ENCODE measurements around the gene DCTD. TPM values are rescaled to one million over a fixed set of nuclear protein-coding genes. Genes with fewer than 3 reads are reported as not detected.

DCTD gene
- total and polyA plus RNA-seq, 2 of the 13 experiments (the other 11 are each of a cell fraction or from before 2014, with no cell fraction given), result 85.1 to 95.3 TPM

DNA sequence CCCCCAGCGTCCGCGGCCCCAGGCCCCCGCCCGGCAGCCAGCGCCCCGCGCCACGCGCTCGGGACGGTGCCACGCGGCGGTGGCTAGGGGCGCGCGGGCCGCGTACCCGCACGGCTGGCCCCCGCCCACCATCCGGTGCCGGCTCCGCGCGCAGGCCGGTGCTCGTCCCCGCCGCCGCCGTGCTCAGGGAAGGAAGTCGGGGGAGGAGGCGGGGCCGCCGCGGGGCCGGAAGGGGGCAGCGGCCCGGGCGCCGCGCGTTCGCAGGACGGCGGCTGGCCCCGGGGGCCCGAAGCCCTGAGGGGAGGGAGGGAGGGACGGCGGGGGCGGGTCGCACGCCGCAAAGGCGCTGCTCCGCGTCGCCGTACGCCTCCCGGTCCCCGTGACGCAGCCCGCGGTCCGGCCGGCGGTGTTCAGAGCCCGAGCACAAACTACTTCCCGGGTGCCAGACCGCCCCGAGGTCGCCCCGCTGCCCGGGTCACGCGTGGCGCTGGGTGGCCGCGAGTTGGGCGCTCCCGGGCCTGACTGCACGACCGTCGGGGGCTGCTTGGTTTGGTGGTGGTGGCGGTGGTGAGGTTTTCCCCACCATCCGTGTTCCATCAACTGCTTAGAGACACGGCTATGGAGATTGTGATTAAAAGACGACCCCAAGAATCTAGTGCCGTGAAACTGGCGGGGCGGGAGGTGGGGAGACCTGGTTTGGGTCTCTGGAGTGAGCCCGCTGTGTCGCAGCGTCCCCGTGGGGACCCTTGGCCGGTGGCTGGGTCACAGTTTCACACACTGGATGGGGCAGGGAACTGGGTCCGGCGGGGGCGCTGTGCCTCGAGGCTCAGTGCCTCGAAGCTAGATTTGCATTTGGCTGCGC lies at the start of gene DCTD (continued):
- TF ChIP-seq, protein P1, sequence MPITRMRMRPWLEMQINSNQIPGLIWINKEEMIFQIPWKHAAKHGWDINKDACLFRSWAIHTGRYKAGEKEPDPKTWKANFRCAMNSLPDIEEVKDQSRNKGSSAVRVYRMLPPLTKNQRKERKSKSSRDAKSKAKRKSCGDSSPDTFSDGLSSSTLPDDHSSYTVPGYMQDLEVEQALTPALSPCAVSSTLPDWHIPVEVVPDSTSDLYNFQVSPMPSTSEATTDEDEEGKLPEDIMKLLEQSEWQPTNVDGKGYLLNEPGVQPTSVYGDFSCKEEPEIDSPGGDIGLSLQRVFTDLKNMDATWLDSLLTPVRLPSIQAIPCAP (CRISPR knock-in tag; IDR thresholded peaks at IDR 0.05; ENCODE audit: low read depth), result no peak
- TF ChIP-seq ZBTB39 (CRISPR knock-in tag; IDR thresholded peaks at IDR 0.05) (no peak), ZNF576 (CRISPR knock-in tag; IDR thresholded peaks at IDR 0.05) (no peak), SRY (CRISPR knock-in tag; IDR thresholded peaks at IDR 0.05) (peak; percentile 72; the same call in 1 of the 2 replicates), ZNF343 (CRISPR knock-in tag; IDR thresholded peaks at IDR 0.05) (0 out of 2 replicates have a peak, but pooled peaks have one; percentile 7), ZNF33B (CRISPR knock-in tag; IDR thresholded peaks at IDR 0.05) (0 out of 2 replicates have a peak, but pooled peaks have one; percentile 22), FOXA1 (IDR thresholded peaks at IDR 0.05) (no peak), FOXA1 (CRISPR knock-in tag; IDR thresholded peaks at IDR 0.05) (0 out of 2 replicates have a peak, but pooled peaks have one; percentile 1), E2F1 (CRISPR knock-in tag; IDR thresholded peaks at IDR 0.05) (no peak), AKAP8 (CRISPR knock-in tag; IDR thresholded peaks at IDR 0.05) (no peak; the same call in 1 of the 2 replicates), MAFF (IDR thresholded peaks at IDR 0.05; ENCODE audit: low read depth, low read length) (no peak), ZNF629 (CRISPR knock-in tag; conservative IDR thresholded peaks at IDR 0.05) (no peak), SKI (IDR thresholded peaks at IDR 0.05; ENCODE audit: partially characterized antibody) (no peak), ZMYM3 (CRISPR knock-in tag; IDR thresholded peaks at IDR 0.05) (0 out of 2 replicates have a peak, but pooled peaks have one; percentile 17), ZBTB7B (CRISPR knock-in tag; IDR thresholded peaks at IDR 0.05) (peak; percentile 52; the same call in 1 of the 2 replicates), HDAC1 (CRISPR knock-in tag; IDR thresholded peaks at IDR 0.05) (peak; percentile 63; the same call in 1 of the 2 replicates), CBX1 (IDR thresholded peaks at IDR 0.05; ENCODE audit: low read depth) (no peak)
- TF ChIP-seq, protein P2, sequence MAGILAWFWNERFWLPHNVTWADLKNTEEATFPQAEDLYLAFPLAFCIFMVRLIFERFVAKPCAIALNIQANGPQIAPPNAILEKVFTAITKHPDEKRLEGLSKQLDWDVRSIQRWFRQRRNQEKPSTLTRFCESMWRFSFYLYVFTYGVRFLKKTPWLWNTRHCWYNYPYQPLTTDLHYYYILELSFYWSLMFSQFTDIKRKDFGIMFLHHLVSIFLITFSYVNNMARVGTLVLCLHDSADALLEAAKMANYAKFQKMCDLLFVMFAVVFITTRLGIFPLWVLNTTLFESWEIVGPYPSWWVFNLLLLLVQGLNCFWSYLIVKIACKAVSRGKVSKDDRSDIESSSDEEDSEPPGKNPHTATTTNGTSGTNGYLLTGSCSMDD (CRISPR knock-in tag; IDR thresholded peaks at IDR 0.05), result no peak
- TF ChIP-seq, protein P3, sequence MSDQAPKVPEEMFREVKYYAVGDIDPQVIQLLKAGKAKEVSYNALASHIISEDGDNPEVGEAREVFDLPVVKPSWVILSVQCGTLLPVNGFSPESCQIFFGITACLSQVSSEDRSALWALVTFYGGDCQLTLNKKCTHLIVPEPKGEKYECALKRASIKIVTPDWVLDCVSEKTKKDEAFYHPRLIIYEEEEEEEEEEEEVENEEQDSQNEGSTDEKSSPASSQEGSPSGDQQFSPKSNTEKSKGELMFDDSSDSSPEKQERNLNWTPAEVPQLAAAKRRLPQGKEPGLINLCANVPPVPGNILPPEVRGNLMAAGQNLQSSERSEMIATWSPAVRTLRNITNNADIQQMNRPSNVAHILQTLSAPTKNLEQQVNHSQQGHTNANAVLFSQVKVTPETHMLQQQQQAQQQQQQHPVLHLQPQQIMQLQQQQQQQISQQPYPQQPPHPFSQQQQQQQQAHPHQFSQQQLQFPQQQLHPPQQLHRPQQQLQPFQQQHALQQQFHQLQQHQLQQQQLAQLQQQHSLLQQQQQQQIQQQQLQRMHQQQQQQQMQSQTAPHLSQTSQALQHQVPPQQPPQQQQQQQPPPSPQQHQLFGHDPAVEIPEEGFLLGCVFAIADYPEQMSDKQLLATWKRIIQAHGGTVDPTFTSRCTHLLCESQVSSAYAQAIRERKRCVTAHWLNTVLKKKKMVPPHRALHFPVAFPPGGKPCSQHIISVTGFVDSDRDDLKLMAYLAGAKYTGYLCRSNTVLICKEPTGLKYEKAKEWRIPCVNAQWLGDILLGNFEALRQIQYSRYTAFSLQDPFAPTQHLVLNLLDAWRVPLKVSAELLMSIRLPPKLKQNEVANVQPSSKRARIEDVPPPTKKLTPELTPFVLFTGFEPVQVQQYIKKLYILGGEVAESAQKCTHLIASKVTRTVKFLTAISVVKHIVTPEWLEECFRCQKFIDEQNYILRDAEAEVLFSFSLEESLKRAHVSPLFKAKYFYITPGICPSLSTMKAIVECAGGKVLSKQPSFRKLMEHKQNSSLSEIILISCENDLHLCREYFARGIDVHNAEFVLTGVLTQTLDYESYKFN (CRISPR knock-in tag; conservative IDR thresholded peaks at IDR 0.05), result peak; percentile 18

Data from HepG2 (cell line).